ENCODE measurements around the gene RFTN1. TPM values are rescaled to one million over a fixed set of nuclear protein-coding genes. Genes with fewer than 3 reads are reported as not detected.
A peak's percentile ranks its signal among the peaks of the same experiment; 100 is the strongest.

Gene RFTN1
- total and polyA plus RNA-seq, 9 of the 15 experiments (the other 6 are each of a cell fraction or from before 2014, with no cell fraction given): 0.08 to 0.51 (median 0.11) TPM; not detected in 6

GRCh38 chr3:16301507-16301906 lies 212.0 kb downstream of the RFTN1 start:
- Histone ChIP-seq H3K36me3 (ENCODE audit: control insufficient read depth, insufficient read depth, low read length) (peaks cover 91% of the 10 kb centered on the region), H3K4me2 (ENCODE audit: insufficient read depth, low read length) (no peak overlapping the region), H3K4me3 (no peak overlapping the region), H2AFZ (ENCODE audit: low read depth, low read length) (no peak overlapping the region), H3K79me2 (ENCODE audit: control insufficient read depth, insufficient read depth, low read length) (peaks cover 14% of the 10 kb centered on the region; the same call in 1 of the 3 replicates), H3K4me1 (replicated peaks in 1 of 2; ENCODE audit: control insufficient read depth in 2 of 2, insufficient read depth in 2 of 2, low read length in 2 of 2) (peaks cover 11 to 48% of the 10 kb centered on the region in 2 experiments), H4K20me1 (replicated peaks; ENCODE audit: control insufficient read depth, insufficient read depth, low read length) (peaks cover 15% of the 10 kb centered on the region), H3K9ac (ENCODE audit: insufficient read depth in 1 of 2, low read depth in 2 of 2, low read length in 2 of 2) (no peak overlapping the region), H3K9me3 (replicated peaks; ENCODE audit: control insufficient read depth, insufficient read depth, low read depth, low read length) (no peaks in the 10 kb centered on the region), H3K9me1 (ENCODE audit: control insufficient read depth, insufficient read depth, low read length) (peaks cover 4% of the 10 kb centered on the region), H3K27me3 (ENCODE audit: control insufficient read depth in 2 of 2, insufficient read depth in 2 of 2, low read length in 2 of 2) (no peaks in the 10 kb centered on the region), H3K27ac (ENCODE audit: extremely low read depth, low read depth, low read length) (no peak overlapping the region)
- intact Hi-C loops (cut with micrococcal nuclease) (no loop called here), in situ Hi-C loops (cut with MboI) (no loop called here)
- FAIRE-seq: no peak
- CTCF ChIA-PET (ENCODE audit: low intra/inter-chr PET ratio): no interaction called here
- 87% methylated on average over 6 of the region's 6 CpGs for WGBS (ENCODE audit: insufficient coverage, low coverage, missing lambda C conversion rate)
- no peak for DNase-seq (ENCODE audit: extremely low read depth in 1 of 4, low spot score in 3 of 4)
- no TSS peak for BruUV-seq (replicated peaks)
- POLR2A ChIA-PET: interaction anchor here (1.0 to 1.6 kb wide), 3 partner anchors 11 to 37 kb away, joined by 3 read pairs; partner anchors contain the start of genes DPH3 and OXNAD1
- no peak for ATAC-seq
- no peak for TF ChIP-seq HNRNPL (IDR thresholded peaks at IDR 0.05; ENCODE audit: low read depth, low read length)
- no peak for TF ChIP-seq ZNF79 (CRISPR knock-in tag; IDR thresholded peaks at IDR 0.05; ENCODE audit: low read depth)
- no peak for TF ChIP-seq ZNF174 (CRISPR knock-in tag; IDR thresholded peaks at IDR 0.05)
- TF ChIP-seq NBN (IDR thresholded peaks at IDR 0.05; ENCODE audit: low read depth): no peak
- TF ChIP-seq KHSRP (IDR thresholded peaks at IDR 0.05): no peak

GRCh38 chr3:16300881-16301359 lies 212.6 kb downstream of the RFTN1 start:
- intact Hi-C loops (cut with micrococcal nuclease): no loop called here
- H3K4me2 ChIP-seq (ENCODE audit: insufficient read depth, low read length): no peak overlapping the region

More at GRCh38 chr3:16300881-16301359, 212.6 kb downstream of the RFTN1 start:
- Histone ChIP-seq H3K79me2 (ENCODE audit: control insufficient read depth, insufficient read depth, low read length) (peaks cover 8% of the 10 kb centered on the region; the same call in 1 of the 3 replicates), H2AFZ (ENCODE audit: low read depth, low read length) (no peak overlapping the region), H3K27ac (ENCODE audit: extremely low read depth, low read depth, low read length) (no peak overlapping the region; the same call in 2 of the 3 replicates), H3K9me1 (ENCODE audit: control insufficient read depth, insufficient read depth, low read length) (peaks cover 4% of the 10 kb centered on the region), H3K27me3 (ENCODE audit: control insufficient read depth in 2 of 2, insufficient read depth in 2 of 2, low read length in 2 of 2) (no peaks in the 10 kb centered on the region), H3K9ac (ENCODE audit: insufficient read depth in 1 of 2, low read depth in 2 of 2, low read length in 2 of 2) (no peak overlapping the region), H3K4me1 (replicated peaks in 1 of 2; ENCODE audit: control insufficient read depth in 2 of 2, insufficient read depth in 2 of 2, low read length in 2 of 2) (peaks cover 11 to 48% of the 10 kb centered on the region in 2 experiments), H4K20me1 (replicated peaks; ENCODE audit: control insufficient read depth, insufficient read depth, low read length) (peaks cover 15% of the 10 kb centered on the region), H3K36me3 (ENCODE audit: control insufficient read depth, insufficient read depth, low read length) (peaks cover 91% of the 10 kb centered on the region), H3K4me3 (no peak overlapping the region), H3K9me3 (replicated peaks; ENCODE audit: control insufficient read depth, insufficient read depth, low read depth, low read length) (no peaks in the 10 kb centered on the region)
- WGBS (ENCODE audit: insufficient coverage, low coverage, missing lambda C conversion rate): 87% methylated on average over 2 of the region's 2 CpGs
- in situ Hi-C loops (cut with MboI): no loop called here
- TF ChIP-seq ZNF184 (CRISPR knock-in tag; IDR thresholded peaks at IDR 0.05): no peak
- 0 out of 2 replicates have a peak, but pooled peaks have one; percentile 15 for TF ChIP-seq GABPA (tag; conservative IDR thresholded peaks at IDR 0.05; ENCODE audit: low read depth)
- no peak for FAIRE-seq
- ChIA-PET CTCF (ENCODE audit: low intra/inter-chr PET ratio) (no interaction called here), POLR2A (interaction anchor here (1.1 to 1.3 kb wide), 2 partner anchors 10 to 12 kb away, joined by 3 to 4 read pairs; no protein-coding TSS in a partner anchor)
- no peak for ATAC-seq
- no peak for DNase-seq (ENCODE audit: extremely low read depth in 1 of 4, low spot score in 3 of 4)
- no TSS peak for BruUV-seq (replicated peaks)
